Measurements from ENCODE around the gene CWC27. TPM values are rescaled to one million over a fixed set of nuclear protein-coding genes. Genes with fewer than 3 reads are reported as not detected.

CWC27 gene
- total RNA-seq, 1 donor from 2014 or later, result 56.6 TPM

DNA sequence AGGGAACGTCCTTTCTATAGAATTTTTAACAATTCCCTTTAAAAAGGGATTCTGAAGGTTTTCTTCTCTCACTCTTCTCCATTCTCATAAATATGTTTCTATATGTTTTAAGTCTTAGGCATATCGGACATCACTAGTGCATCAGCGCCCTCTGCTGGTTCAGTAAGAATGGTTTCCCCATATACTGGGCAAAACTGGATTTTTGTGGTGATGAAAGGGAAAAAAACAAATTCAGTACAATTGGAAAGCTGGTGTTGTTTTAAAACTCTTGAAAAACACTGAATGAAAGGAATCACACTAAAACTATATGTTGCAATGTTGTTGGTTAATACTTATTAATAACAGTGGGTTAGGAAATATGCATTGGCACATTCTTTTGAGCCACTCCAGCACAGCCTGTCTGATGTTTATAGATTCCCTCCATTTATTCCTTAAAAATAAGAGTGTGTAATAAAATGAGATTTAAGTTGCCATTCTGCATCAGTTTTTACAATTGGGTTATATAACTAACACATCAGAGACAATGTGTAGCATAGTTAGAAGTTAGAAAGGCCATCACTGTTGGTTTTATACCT is 15.8 kb downstream of the CWC27 start:
- Mint-ChIP-seq H3K4me3 (no peak overlapping the region), H3K4me1 (no peaks in the 10 kb centered on the region), H3K36me3 (peaks cover 3% of the 10 kb centered on the region), H3K27ac (no peak overlapping the region), H3K9me3 (no peaks in the 10 kb centered on the region), H3K27me3 (ENCODE audit: insufficient read depth, low read depth) (no peaks in the 10 kb centered on the region)
- H4K20me1 ChIP-seq (ENCODE audit: low read depth), result no peaks in the 10 kb centered on the region
- no peak overlapping the region for H2AFZ ChIP-seq (replicated peaks)
- H3K27ac ChIP-seq, result no peak overlapping the region
- H3K4me3 ChIP-seq, result no peak overlapping the region
- DNase-seq (ENCODE audit: low spot score), result peak; percentile 89
- peaks cover 5% of the 10 kb centered on the region for H3K79me2 ChIP-seq (ENCODE audit: low read depth)
- peaks cover 12% of the 10 kb centered on the region for H3F3A ChIP-seq (ENCODE audit: low read depth)
- no peaks in the 10 kb centered on the region for H3K4me1 ChIP-seq
- TF ChIP-seq CTCF (IDR thresholded peaks at IDR 0.05) (peak; percentile 99), EZH2 (IDR thresholded peaks at IDR 0.05) (no peak), EZH2phosphoT487 (IDR thresholded peaks at IDR 0.05) (no peak)
- no peak overlapping the region for H3K9ac ChIP-seq
- H3K4me2 ChIP-seq, result no peak overlapping the region
- no peaks in the 10 kb centered on the region for H3K27me3 ChIP-seq
- no peaks in the 10 kb centered on the region for H3K9me3 ChIP-seq (ENCODE audit: low read depth)
- peaks cover 10% of the 10 kb centered on the region for H3K36me3 ChIP-seq

DNA sequence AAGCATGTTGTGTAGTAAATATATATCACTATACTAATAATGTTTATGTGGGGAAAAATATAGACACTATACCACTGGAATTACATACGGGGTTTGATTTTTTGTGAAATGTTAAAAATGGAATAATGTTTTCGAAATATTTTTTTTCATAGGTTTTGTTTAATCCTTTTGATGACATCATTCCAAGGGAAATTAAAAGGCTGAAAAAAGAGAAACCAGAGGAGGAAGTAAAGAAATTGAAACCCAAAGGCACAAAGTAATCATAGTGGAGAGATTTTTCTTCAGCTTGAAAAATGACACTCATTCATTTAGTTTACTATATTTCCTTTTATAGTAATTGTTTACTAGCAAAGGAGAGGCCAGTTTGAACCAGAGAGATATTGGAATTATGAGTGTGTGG is 17.6 kb downstream of the CWC27 start:
- Histone ChIP-seq H3K27me3 (no peaks in the 10 kb centered on the region), H3K36me3 (peaks cover 10% of the 10 kb centered on the region), H3K27ac (no peak overlapping the region), H3K4me2 (no peak overlapping the region), H2AFZ (replicated peaks) (no peak overlapping the region), H3K79me2 (ENCODE audit: low read depth) (no peaks in the 10 kb centered on the region), H3K9me3 (ENCODE audit: low read depth) (no peaks in the 10 kb centered on the region), H3F3A (ENCODE audit: low read depth) (peaks cover 12% of the 10 kb centered on the region), H3K4me3 (no peak overlapping the region), H4K20me1 (ENCODE audit: low read depth) (no peaks in the 10 kb centered on the region), H3K9ac (no peak overlapping the region), H3K4me1 (no peaks in the 10 kb centered on the region)
- H3K4me3 Mint-ChIP-seq, result no peak overlapping the region
- H3K4me1 Mint-ChIP-seq, result no peaks in the 10 kb centered on the region
- no peak overlapping the region for H3K27ac Mint-ChIP-seq
- H3K27me3 Mint-ChIP-seq (ENCODE audit: insufficient read depth, low read depth), result no peaks in the 10 kb centered on the region
- no peak for TF ChIP-seq EZH2 (IDR thresholded peaks at IDR 0.05)
- no peak for TF ChIP-seq EZH2phosphoT487 (IDR thresholded peaks at IDR 0.05)
- no peak for TF ChIP-seq CTCF (IDR thresholded peaks at IDR 0.05)
- peaks cover 5% of the 10 kb centered on the region for H3K36me3 Mint-ChIP-seq
- no peaks in the 10 kb centered on the region for H3K9me3 Mint-ChIP-seq
- DNase-seq (ENCODE audit: low spot score), result no peak

GRCh38 chr5:64788156-64788555 is 19.4 kb downstream of the CWC27 start:
- Mint-ChIP-seq H3K36me3 (peaks cover 5% of the 10 kb centered on the region), H3K27ac (no peak overlapping the region)

DNA sequence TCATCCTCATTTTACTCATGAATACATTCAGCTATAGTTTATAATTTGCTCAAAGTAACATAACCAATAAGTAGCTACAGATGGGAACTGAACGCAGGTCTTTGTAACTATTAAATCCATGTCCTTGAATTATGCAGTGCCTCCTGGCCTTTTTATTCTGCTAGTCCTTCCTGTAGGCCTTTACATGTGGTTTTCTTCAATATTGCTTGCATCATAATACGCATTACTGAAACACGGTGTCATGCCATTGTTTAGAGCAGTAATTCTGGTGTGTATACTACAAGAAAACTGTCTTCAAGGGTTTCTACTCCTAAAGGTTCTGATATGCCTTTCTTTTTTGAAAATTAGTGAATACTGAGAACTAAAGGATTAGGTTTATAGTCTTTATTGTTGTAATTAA is 20.7 kb downstream of the CWC27 start:
- H3K36me3 ChIP-seq, result peaks cover 5% of the 10 kb centered on the region

More at GRCh38 chr5:64788156-64788555, 19.4 kb downstream of the CWC27 start:
- no peak for DNase-seq (ENCODE audit: low spot score)
- Histone ChIP-seq H3K4me3 (no peak overlapping the region), H3K9me3 (ENCODE audit: low read depth) (no peaks in the 10 kb centered on the region), H3K4me1 (no peaks in the 10 kb centered on the region), H3K27ac (no peak overlapping the region), H4K20me1 (ENCODE audit: low read depth) (no peaks in the 10 kb centered on the region), H3K79me2 (ENCODE audit: low read depth) (no peaks in the 10 kb centered on the region), H3K36me3 (peaks cover 5% of the 10 kb centered on the region), H3K4me2 (no peak overlapping the region), H2AFZ (replicated peaks) (no peak overlapping the region), H3F3A (ENCODE audit: low read depth) (peaks cover 7% of the 10 kb centered on the region), H3K9ac (no peak overlapping the region), H3K27me3 (no peaks in the 10 kb centered on the region)
- no peak for TF ChIP-seq EZH2phosphoT487 (IDR thresholded peaks at IDR 0.05)
- no peak for TF ChIP-seq EZH2 (IDR thresholded peaks at IDR 0.05)
- no peaks in the 10 kb centered on the region for H3K9me3 Mint-ChIP-seq
- H3K27me3 Mint-ChIP-seq (ENCODE audit: insufficient read depth, low read depth), result no peaks in the 10 kb centered on the region
- H3K4me1 Mint-ChIP-seq, result no peaks in the 10 kb centered on the region
- H3K4me3 Mint-ChIP-seq, result no peak overlapping the region

More for the DNA sequence above, 20.7 kb downstream of the CWC27 start:
- Histone ChIP-seq H3K27ac (no peak overlapping the region), H3K4me3 (no peak overlapping the region), H2AFZ (replicated peaks) (no peak overlapping the region), H3K79me2 (ENCODE audit: low read depth) (no peaks in the 10 kb centered on the region), H4K20me1 (ENCODE audit: low read depth) (no peaks in the 10 kb centered on the region), H3K9ac (no peak overlapping the region), H3K4me1 (no peaks in the 10 kb centered on the region), H3K9me3 (ENCODE audit: low read depth) (no peaks in the 10 kb centered on the region), H3K27me3 (no peaks in the 10 kb centered on the region), H3F3A (ENCODE audit: low read depth) (no peaks in the 10 kb centered on the region), H3K4me2 (no peak overlapping the region)
- Mint-ChIP-seq H3K27me3 (ENCODE audit: insufficient read depth, low read depth) (no peaks in the 10 kb centered on the region), H3K36me3 (peaks cover 5% of the 10 kb centered on the region), H3K9me3 (no peaks in the 10 kb centered on the region), H3K27ac (no peak overlapping the region), H3K4me1 (no peaks in the 10 kb centered on the region), H3K4me3 (no peak overlapping the region)
- no peak for DNase-seq (ENCODE audit: low spot score)
- TF ChIP-seq EZH2 (IDR thresholded peaks at IDR 0.05) (no peak), EZH2phosphoT487 (IDR thresholded peaks at IDR 0.05) (no peak)
